Coronary artery (tissue), 2 donors: ENCODE measurements around the gene SLC2A9.

Experiments used
- DNase-seq: peaks from one replicate; pipeline ENCODE4 v3.0.0-alpha.2; 2017; ENCODE audit warnings: low spot score
- H3K27ac ChIP-seq, 2 donors: fragments of 200-600 bp; sonication (generic); one replicate each; pipeline ENCODE4 v1.5.1; 2016 to 2019
- H3K4me3 ChIP-seq: fragments of 200-600 bp; sonication (generic); 2 replicates; pipeline ENCODE4 v1.5.1; 2016; ENCODE audit warnings: mild to moderate bottlenecking, moderate library complexity
- TF ChIP-seq, protein P1 (sequence below): fragments of 200-600 bp; sonication (generic); IDR thresholded peaks from one replicate; pipeline ENCODE4 v1.5.1; 2019; ENCODE audit warnings: antibody characterized with exemption

SLC2A9 gene

DNA sequence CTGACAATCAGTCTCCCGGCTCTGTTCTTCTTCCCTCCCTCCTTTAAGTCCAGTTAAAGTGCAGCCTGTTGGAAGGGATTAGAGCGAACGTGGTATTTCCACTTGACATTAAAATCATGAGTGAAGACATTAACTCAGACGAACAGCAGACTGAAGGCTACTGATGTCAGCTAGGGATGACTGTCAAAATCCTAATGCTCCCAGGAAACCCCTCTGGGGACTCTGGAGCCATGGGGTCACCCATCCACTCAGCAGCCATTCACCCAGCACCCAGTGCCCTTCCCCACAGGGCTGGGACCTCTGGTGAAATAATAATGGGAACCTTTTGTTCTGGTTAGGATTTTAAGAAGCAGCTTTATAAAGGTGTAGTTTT, 126.0 kb downstream of the SLC2A9 start:
- TF ChIP-seq, protein P1, sequence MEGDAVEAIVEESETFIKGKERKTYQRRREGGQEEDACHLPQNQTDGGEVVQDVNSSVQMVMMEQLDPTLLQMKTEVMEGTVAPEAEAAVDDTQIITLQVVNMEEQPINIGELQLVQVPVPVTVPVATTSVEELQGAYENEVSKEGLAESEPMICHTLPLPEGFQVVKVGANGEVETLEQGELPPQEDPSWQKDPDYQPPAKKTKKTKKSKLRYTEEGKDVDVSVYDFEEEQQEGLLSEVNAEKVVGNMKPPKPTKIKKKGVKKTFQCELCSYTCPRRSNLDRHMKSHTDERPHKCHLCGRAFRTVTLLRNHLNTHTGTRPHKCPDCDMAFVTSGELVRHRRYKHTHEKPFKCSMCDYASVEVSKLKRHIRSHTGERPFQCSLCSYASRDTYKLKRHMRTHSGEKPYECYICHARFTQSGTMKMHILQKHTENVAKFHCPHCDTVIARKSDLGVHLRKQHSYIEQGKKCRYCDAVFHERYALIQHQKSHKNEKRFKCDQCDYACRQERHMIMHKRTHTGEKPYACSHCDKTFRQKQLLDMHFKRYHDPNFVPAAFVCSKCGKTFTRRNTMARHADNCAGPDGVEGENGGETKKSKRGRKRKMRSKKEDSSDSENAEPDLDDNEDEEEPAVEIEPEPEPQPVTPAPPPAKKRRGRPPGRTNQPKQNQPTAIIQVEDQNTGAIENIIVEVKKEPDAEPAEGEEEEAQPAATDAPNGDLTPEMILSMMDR = no peak

DNA sequence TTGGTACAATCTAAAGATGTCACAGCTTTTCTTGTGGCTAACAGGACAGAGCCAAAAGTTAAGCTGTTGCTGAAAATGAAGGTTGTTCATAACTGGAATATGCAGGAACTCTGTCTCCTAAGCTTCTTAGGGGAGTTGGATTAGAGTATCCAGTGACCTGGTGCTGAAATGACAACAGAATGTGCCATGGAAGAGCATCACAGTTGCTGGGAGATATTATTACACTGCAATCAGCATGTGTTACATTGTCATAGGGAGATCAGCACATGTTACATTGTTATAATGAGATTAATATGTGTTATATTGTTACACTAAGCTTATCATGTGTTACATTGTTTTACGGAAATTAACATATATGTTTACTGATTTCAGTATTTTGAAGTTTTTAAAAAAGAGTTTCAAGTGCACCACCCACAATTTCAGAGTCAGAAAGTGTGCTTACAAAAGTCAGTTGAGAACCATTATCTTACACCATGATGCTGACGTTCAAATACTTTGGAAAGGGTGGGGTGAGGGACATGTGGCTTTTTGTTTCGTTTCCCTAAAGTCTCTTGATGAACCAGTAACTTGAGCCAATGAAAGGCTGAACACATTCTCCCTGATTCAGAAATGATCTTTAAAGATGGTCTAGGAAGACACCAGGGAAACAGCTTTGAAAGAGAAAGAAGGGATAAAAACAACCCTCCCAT, 126.5 kb downstream of the SLC2A9 start:
- no peak for DNase-seq
- H3K4me3 ChIP-seq = no peak overlapping the region
- TF ChIP-seq, protein P1 = no peak
- no peak overlapping the region for H3K27ac ChIP-seq

More for the DNA sequence above, 126.0 kb downstream of the SLC2A9 start:
- no peak for DNase-seq
- no peak overlapping the region for H3K4me3 ChIP-seq
- no peak overlapping the region for H3K27ac ChIP-seq

DNA sequence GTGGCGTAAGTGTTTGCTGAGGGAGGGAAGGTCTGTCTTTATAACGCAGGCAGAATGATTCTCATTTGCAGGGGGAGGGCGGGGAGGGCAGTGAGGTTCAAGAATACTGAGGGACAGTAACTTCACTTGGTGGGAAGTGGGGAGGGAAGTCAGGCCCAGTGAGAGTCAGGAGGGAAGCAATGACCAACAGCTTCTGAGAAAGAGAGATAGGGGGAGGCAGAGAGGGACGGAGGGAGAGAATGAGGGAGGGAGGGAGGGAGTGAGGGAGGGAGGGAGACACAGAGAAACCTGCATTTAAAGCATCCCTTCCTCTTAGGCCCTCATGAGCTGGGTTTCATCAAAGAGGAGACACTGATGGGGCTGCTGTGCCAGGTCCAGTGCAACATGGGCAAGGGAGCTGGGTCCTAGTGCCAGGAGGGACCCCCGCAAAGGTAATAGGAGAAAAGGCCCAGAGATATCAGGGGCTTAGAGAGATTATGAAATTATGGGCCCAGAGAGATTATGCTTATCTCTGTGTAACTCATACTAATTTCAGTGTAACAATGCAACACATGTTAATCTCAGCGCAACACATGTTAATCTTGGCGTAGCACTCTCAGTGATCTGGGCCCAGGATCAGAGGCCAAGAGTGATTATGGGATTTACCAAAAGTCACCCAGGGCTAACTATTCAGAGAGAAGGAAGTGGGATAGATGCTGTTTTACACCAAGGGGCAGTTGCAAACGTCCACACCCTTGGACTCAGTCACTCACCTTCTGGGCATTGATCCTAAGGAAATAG, 127.8 kb downstream of the SLC2A9 start:
- H3K27ac ChIP-seq = no peak overlapping the region
- no peak overlapping the region for H3K4me3 ChIP-seq
- DNase-seq = no peak
- TF ChIP-seq, protein P1 = no peak

DNA sequence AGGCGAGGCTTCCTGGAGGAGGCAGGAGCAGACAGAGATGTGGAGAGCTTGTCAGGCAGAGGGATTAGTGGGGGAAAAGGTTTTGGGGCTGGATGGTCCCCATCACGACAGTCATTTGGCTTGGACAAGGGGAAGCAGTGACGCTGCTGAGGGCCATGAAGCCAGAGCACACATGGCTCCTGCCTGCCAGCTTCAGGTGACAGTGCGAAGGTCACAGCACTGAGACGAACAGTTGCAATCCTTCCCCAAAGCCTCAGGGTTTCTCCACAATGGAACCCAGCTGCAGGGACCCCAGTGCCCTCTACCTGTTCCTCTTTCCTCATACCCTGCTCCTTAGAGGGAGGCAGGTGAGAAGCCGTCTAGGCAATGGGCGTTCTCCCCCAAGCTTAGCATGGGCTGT, 129.6 kb downstream of the SLC2A9 start:
- DNase-seq = no peak
- TF ChIP-seq, protein P1 = no peak
- Histone ChIP-seq H3K4me3 (no peak overlapping the region), H3K27ac (no peak overlapping the region)

DNA sequence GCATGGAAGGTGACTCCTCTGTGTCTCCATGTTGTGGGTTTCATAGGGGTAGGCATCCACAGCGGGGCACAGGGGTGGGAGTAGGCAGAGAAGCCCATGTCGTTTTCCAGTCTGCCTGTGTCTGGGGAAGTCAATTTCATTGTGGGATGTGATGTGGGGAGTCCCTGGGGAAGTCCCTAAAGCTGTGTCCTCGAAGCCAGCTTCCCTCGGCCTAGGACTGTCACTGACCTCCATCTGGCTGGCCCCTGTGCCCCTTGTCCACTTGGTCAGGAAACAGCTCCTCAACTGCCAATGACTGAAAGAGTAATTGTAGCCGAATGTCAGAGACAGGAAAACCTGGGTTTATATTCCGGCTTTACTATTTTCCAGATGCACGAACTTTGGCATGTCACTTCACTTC, 130.2 kb downstream of the SLC2A9 start:
- no peak overlapping the region for H3K4me3 ChIP-seq
- H3K27ac ChIP-seq = no peak overlapping the region
- DNase-seq = no peak
- TF ChIP-seq, protein P1 = no peak

DNA sequence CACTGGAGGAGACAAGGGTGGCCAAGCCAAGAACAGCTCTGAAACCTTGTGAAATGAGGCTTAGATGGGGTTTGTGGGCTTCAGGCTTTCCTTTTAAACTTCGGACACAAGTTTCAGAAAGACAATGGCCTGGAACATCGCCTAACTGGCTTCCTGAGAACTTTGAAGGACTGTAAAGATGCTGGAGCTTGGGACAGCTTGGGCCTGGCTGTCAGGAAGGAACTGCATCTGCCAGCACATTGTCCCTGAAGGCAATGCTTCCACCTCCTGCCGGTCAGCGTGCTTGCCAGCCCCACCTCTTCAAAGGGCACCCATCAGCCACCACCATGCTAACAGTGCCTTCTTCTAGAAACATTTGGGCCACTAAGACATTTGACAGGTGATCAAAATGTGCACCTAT, 132.0 kb downstream of the SLC2A9 start:
- no peak overlapping the region for H3K27ac ChIP-seq
- no peak overlapping the region for H3K4me3 ChIP-seq
- no peak for DNase-seq
- TF ChIP-seq, protein P1 = no peak

DNA sequence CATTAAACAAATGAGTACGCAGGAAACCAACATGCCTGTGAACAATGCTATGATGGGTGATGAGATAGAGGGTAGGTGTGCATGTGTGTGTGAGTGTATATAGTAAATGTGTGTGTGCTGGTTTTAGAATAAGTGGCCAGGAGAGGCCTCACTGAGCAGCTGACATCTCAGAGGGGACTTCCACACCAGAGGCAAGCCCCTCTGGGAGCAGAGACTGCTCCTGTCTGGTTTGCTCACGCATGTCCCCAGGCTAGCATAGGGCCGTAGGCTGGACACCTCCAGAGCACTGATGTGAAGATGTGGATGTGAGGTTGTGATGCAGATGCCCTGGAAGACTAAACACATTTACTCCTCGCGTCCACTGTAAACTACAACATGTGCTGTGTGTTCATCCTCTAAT, 135.3 kb downstream of the SLC2A9 start:
- no peak overlapping the region for H3K27ac ChIP-seq
- DNase-seq = no peak
- TF ChIP-seq, protein P1 = no peak
- H3K4me3 ChIP-seq = no peak overlapping the region
